ENCODE measurements around the gene TOMM7. TPM values are rescaled to one million over a fixed set of nuclear protein-coding genes. Genes with fewer than 3 reads are reported as not detected.

The TOMM7 gene
- total RNA-seq, 1 donor from 2014 or later: 324 TPM

GRCh38 chr7:22855049-22855392 is 32.4 kb upstream of the TOMM7 start:
- Mint-ChIP-seq H3K4me1 (peaks cover 58% of the 10 kb centered on the region), H3K36me3 (ENCODE audit: low read depth) (peaks cover 41% of the 10 kb centered on the region), H3K27me3 (no peaks in the 10 kb centered on the region), H3K9me3 (no peaks in the 10 kb centered on the region), H3K27ac (peak overlapping the region; percentile 91), H3K4me3 (peak overlapping the region; percentile 96)
- ChIA-PET CTCF (interaction anchor here (4.2 kb wide), 1 partner anchor 200 kb away, joined by 27 read pairs; no protein-coding TSS in a partner anchor), POLR2A (interaction anchor here (0.6 to 1.5 kb wide), 4 partner anchors 10 to 197 kb away, joined by 3 to 4 read pairs (median 4); no protein-coding TSS in a partner anchor)
- no peak for TF ChIP-seq CTCF (IDR thresholded peaks at IDR 0.05)
- intact Hi-C loops (cut with micrococcal nuclease): loop anchor here (2.0 to 10.0 kb wide), 2 partner anchors 190 to 328 kb away; partner anchors contain the start of gene NUP42
- DNase-seq (no peak), ATAC-seq (ENCODE audit: low read depth) (no peak)

- no peaks in the 10 kb centered on the region for H3K27me3 Mint-ChIP-seq
- ChIA-PET CTCF (interaction anchor here (4.2 kb wide), 1 partner anchor 201 kb away, joined by 27 read pairs; no protein-coding TSS in a partner anchor), POLR2A (interaction anchor here (1.1 to 1.5 kb wide), 2 partner anchors 13 to 18 kb away, joined by 3 to 4 read pairs; no protein-coding TSS in a partner anchor)
- peak overlapping the region; percentile 91 for H3K27ac Mint-ChIP-seq
- H3K9me3 Mint-ChIP-seq: no peaks in the 10 kb centered on the region
- H3K4me3 Mint-ChIP-seq: peak overlapping the region; percentile 96
- TF ChIP-seq CTCF (IDR thresholded peaks at IDR 0.05): no peak
- DNase-seq (peak; percentile 84), ATAC-seq (ENCODE audit: low read depth) (peak; percentile 81)
- intact Hi-C loops (cut with micrococcal nuclease): loop anchor here (1.0 to 10.0 kb wide), 10 partner anchors 18 to 1427 kb away; partner anchors contain the start of genes HYCC1, IL6, NUP42 and TOMM7
- peaks cover 35% of the 10 kb centered on the region for H3K36me3 Mint-ChIP-seq (ENCODE audit: low read depth)
- H3K4me1 Mint-ChIP-seq: peaks cover 54% of the 10 kb centered on the region
Measured at GRCh38 chr7:22854158-22855048, 31.8 kb upstream of the TOMM7 start.

DNA sequence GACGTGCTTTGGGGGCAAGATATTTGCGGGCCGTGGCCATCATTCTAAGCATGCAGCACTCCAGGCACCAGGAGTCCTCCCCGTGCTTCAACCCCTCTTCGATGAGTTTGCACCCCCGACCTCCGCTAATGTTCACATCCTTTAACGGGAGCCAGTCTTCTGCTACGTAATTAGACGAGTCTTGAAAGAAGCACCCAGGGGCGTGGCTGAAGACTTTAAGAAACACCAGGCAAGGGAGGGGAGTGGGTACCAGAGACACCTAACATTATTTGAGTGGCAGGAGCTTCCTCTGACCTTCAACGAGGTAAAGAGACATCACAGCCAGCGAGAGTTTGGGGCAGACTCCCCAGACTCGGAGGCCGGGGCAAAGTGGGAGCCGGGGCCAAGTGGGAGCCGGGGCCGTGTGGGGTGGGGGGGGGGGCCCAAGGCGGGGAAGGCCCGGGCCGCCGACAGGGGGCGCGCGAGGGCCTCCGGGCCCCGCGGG is 31.1 kb upstream of the TOMM7 start:
- DNase-seq: no peak
- no peak for TF ChIP-seq CTCF (IDR thresholded peaks at IDR 0.05)
- Mint-ChIP-seq H3K4me1 (peaks cover 48% of the 10 kb centered on the region), H3K36me3 (ENCODE audit: low read depth) (peaks cover 29% of the 10 kb centered on the region), H3K27ac (peak overlapping the region; percentile 89), H3K9me3 (no peaks in the 10 kb centered on the region), H3K4me3 (peak overlapping the region; percentile 90), H3K27me3 (no peaks in the 10 kb centered on the region)
- intact Hi-C loops (cut with micrococcal nuclease): loop anchor here (1.0 to 10.0 kb wide), 13 partner anchors 19 to 1426 kb away; partner anchors contain the start of genes HYCC1, IL6, KLHL7 and NUP42
- ChIA-PET POLR2A (interaction anchor here (0.6 to 0.7 kb wide), 2 partner anchors 32 to 191 kb away, joined by 3 to 11 read pairs; no protein-coding TSS in a partner anchor), CTCF (interaction anchor here (4.2 kb wide), 1 partner anchor 201 kb away, joined by 27 read pairs; no protein-coding TSS in a partner anchor)
- peak; percentile 51 for ATAC-seq (ENCODE audit: low read depth)

GRCh38 chr7:22853138-22853537 is 30.5 kb upstream of the TOMM7 start:
- Mint-ChIP-seq H3K27me3 (no peaks in the 10 kb centered on the region), H3K9me3 (no peaks in the 10 kb centered on the region), H3K36me3 (ENCODE audit: low read depth) (peaks cover 24% of the 10 kb centered on the region), H3K27ac (peak overlapping the region; percentile 89), H3K4me1 (peaks cover 42% of the 10 kb centered on the region), H3K4me3 (peak overlapping the region; percentile 90)
- POLR2A ChIA-PET: interaction anchor here (0.6 to 0.7 kb wide), 2 partner anchors 32 to 191 kb away, joined by 3 to 11 read pairs; no protein-coding TSS in a partner anchor
- no peak for TF ChIP-seq CTCF (IDR thresholded peaks at IDR 0.05)
- peak; percentile 21 for DNase-seq
- intact Hi-C loops (cut with micrococcal nuclease): loop anchor here (1.0 to 10.0 kb wide), 6 partner anchors 18 to 252 kb away; partner anchors contain the start of genes IL6 and KLHL7
- CTCF ChIA-PET: interaction anchor here (4.2 kb wide), 1 partner anchor 202 kb away, joined by 27 read pairs; no protein-coding TSS in a partner anchor
- ATAC-seq (ENCODE audit: low read depth): no peak
